ENCODE data around the gene DRC7. TPM values are rescaled to one million over a fixed set of nuclear protein-coding genes. Genes with fewer than 3 reads are reported as not detected.

Gene DRC7
- total and polyA plus RNA-seq, 10 of the 15 experiments (the other 5 are each of a cell fraction or from before 2014, with no cell fraction given): 0.06 to 0.49 (median 0.14) TPM; not detected in 4

DNA sequence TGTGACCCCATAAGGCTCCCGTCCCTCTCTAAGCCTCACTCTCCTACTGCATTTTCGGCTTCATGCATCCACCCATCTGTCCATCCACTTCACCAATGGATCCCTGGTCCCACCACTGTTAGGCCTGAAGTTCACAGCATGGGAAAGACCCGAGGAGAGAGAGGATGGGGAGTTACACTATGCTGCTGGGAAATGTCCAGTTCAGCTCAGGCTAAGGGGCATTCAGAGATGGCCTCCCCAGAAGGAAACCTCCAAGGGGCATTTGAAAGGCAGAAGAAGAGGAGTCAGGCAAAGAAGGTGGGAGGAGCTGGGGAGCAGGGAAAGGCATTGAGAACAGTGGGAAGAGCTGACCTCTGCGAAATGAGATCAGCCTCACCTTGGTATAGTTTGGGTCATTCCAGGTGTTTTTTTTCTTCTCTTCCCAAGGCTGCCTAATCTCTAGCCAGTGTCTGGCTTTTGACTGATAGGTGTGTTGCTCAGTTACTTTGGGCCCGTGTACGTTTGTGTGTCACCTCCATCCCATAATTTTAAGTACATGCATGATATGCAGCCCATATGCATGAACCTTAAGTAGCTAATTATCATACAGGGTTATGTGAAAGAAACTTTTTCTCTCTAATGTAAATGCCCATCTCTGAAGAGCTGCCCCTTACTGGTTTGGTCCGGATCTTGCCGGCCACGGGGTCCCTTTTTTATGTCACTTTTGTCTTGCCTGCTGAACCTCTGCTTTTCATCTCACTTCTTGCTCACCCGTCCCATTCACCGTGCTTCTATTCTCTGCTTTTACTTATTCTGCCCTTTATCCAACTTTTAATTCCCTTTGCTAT is 11.6 kb upstream of the DRC7 start:
- no peaks in the 10 kb centered on the region for H3K79me2 ChIP-seq (ENCODE audit: control insufficient read depth, insufficient read depth, low read length)
- H4K20me1 ChIP-seq (ENCODE audit: control insufficient read depth, insufficient read depth): no peaks in the 10 kb centered on the region
- ChIA-PET CTCF (interaction anchor here (0.7 kb wide), 1 partner anchor 15 kb away, joined by 3 read pairs; no protein-coding TSS in a partner anchor), POLR2A (no interaction called here), RAD21 (ENCODE audit: unreplicated experiment) (no interaction called here), SMC1A (ENCODE audit: uncharacterized antibody, unreplicated experiment) (interaction anchor here (1.0 kb wide), 1 partner anchor 10 kb away, joined by 3 read pairs; no protein-coding TSS in a partner anchor)
- H3K9ac ChIP-seq (ENCODE audit: control insufficient read depth, insufficient read depth, low read length): no peak overlapping the region
- H2AFZ ChIP-seq (ENCODE audit: control insufficient read depth, low read depth, low read length): no peak overlapping the region
- no TSS peak for BruUV-seq (replicated peaks)
- in situ Hi-C loops (cut with MboI): no loop called here
- H3K27ac ChIP-seq (ENCODE audit: control insufficient read depth, insufficient read depth): no peak overlapping the region
- H3K9me3 ChIP-seq (replicated peaks; ENCODE audit: control insufficient read depth, insufficient read depth, low read length): no peaks in the 10 kb centered on the region
- no peak overlapping the region for H3K4me3 ChIP-seq
- no peak overlapping the region for H3K4me2 ChIP-seq (ENCODE audit: control insufficient read depth, insufficient read depth)
- ATAC-seq (no peak), DNase-seq (ENCODE audit: low read depth, low spot score) (no peak), FAIRE-seq (no peak)
- H3K27me3 ChIP-seq (replicated peaks in 1 of 2; ENCODE audit: control insufficient read depth in 2 of 2, insufficient read depth in 2 of 2, low read length in 1 of 2): no peaks in the 10 kb centered on the region
- intact Hi-C loops (cut with micrococcal nuclease; ENCODE audit: unreplicated experiment): no loop called here
- H3K4me1 ChIP-seq (ENCODE audit: control insufficient read depth, insufficient read depth, low read length): no peaks in the 10 kb centered on the region
- 27% methylated on average over 11 of the region's 11 CpGs for WGBS (ENCODE audit: insufficient coverage, insufficient replicate concordance, low lambda C conversion rate, missing lambda C conversion rate)
- no peaks in the 10 kb centered on the region for H3K36me3 ChIP-seq (ENCODE audit: control insufficient read depth in 2 of 2, insufficient read depth in 2 of 2, low read length in 1 of 2)
- TF ChIP-seq PML (IDR thresholded peaks at IDR 0.05; ENCODE audit: low read length) (no peak), GABPA (IDR thresholded peaks at IDR 0.05; ENCODE audit: low read depth) (no peak), NR2C1 (IDR thresholded peaks at IDR 0.05) (no peak), CREM (IDR thresholded peaks at IDR 0.05; ENCODE audit: low read depth) (no peak), ZNF274 (IDR thresholded peaks at IDR 0.05; ENCODE audit: insufficient read depth, insufficient read length) (no peak), RAD21 (IDR thresholded peaks at IDR 0.05; ENCODE audit: insufficient read depth, low read depth, low read length) (no peak), EP300 (IDR thresholded peaks at IDR 0.05; ENCODE audit: borderline replicate concordance in 1 of 2, control insufficient read depth in 1 of 2, low read depth in 2 of 2, low read length in 2 of 2) (no peak), SREBF2 (IDR thresholded peaks at IDR 0.05; ENCODE audit: low read length) (no peak), CEBPB (IDR thresholded peaks at IDR 0.05; ENCODE audit: borderline replicate concordance in 1 of 2, low read depth in 2 of 2, low read length in 2 of 2) (no peak), ZNF217 (IDR thresholded peaks at IDR 0.05) (no peak), NFIC (IDR thresholded peaks at IDR 0.05; ENCODE audit: low read depth, low read length) (no peak)
- TF ChIP-seq, protein P1, sequence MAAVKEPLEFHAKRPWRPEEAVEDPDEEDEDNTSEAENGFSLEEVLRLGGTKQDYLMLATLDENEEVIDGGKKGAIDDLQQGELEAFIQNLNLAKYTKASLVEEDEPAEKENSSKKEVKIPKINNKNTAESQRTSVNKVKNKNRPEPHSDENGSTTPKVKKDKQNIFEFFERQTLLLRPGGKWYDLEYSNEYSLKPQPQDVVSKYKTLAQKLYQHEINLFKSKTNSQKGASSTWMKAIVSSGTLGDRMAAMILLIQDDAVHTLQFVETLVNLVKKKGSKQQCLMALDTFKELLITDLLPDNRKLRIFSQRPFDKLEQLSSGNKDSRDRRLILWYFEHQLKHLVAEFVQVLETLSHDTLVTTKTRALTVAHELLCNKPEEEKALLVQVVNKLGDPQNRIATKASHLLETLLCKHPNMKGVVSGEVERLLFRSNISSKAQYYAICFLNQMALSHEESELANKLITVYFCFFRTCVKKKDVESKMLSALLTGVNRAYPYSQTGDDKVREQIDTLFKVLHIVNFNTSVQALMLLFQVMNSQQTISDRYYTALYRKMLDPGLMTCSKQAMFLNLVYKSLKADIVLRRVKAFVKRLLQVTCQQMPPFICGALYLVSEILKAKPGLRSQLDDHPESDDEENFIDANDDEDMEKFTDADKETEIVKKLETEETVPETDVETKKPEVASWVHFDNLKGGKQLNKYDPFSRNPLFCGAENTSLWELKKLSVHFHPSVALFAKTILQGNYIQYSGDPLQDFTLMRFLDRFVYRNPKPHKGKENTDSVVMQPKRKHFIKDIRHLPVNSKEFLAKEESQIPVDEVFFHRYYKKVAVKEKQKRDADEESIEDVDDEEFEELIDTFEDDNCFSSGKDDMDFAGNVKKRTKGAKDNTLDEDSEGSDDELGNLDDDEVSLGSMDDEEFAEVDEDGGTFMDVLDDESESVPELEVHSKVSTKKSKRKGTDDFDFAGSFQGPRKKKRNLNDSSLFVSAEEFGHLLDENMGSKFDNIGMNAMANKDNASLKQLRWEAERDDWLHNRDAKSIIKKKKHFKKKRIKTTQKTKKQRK (IDR thresholded peaks at IDR 0.05; ENCODE audit: low read depth, low read length): no peak
- TF ChIP-seq, protein P2, sequence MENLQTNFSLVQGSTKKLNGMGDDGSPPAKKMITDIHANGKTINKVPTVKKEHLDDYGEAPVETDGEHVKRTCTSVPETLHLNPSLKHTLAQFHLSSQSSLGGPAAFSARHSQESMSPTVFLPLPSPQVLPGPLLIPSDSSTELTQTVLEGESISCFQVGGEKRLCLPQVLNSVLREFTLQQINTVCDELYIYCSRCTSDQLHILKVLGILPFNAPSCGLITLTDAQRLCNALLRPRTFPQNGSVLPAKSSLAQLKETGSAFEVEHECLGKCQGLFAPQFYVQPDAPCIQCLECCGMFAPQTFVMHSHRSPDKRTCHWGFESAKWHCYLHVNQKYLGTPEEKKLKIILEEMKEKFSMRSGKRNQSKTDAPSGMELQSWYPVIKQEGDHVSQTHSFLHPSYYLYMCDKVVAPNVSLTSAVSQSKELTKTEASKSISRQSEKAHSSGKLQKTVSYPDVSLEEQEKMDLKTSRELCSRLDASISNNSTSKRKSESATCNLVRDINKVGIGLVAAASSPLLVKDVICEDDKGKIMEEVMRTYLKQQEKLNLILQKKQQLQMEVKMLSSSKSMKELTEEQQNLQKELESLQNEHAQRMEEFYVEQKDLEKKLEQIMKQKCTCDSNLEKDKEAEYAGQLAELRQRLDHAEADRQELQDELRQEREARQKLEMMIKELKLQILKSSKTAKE (IDR thresholded peaks at IDR 0.05; ENCODE audit: low read depth, poor library complexity, severe bottlenecking): no peak
- TF ChIP-seq, protein P3, sequence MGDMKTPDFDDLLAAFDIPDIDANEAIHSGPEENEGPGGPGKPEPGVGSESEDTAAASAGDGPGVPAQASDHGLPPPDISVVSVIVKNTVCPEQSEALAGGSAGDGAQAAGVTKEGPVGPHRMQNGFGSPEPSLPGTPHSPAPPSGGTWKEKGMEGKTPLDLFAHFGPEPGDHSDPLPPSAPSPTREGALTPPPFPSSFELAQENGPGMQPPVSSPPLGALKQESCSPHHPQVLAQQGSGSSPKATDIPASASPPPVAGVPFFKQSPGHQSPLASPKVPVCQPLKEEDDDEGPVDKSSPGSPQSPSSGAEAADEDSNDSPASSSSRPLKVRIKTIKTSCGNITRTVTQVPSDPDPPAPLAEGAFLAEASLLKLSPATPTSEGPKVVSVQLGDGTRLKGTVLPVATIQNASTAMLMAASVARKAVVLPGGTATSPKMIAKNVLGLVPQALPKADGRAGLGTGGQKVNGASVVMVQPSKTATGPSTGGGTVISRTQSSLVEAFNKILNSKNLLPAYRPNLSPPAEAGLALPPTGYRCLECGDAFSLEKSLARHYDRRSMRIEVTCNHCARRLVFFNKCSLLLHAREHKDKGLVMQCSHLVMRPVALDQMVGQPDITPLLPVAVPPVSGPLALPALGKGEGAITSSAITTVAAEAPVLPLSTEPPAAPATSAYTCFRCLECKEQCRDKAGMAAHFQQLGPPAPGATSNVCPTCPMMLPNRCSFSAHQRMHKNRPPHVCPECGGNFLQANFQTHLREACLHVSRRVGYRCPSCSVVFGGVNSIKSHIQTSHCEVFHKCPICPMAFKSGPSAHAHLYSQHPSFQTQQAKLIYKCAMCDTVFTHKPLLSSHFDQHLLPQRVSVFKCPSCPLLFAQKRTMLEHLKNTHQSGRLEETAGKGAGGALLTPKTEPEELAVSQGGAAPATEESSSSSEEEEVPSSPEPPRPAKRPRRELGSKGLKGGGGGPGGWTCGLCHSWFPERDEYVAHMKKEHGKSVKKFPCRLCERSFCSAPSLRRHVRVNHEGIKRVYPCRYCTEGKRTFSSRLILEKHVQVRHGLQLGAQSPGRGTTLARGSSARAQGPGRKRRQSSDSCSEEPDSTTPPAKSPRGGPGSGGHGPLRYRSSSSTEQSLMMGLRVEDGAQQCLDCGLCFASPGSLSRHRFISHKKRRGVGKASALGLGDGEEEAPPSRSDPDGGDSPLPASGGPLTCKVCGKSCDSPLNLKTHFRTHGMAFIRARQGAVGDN (IDR thresholded peaks at IDR 0.05): no peak
